Neural crest cell (in vitro differentiated cells): ENCODE results near the gene LCA5. TPM values are rescaled to one million over a fixed set of nuclear protein-coding genes. Genes with fewer than 3 reads are reported as not detected.
A peak's percentile ranks its signal among the peaks of the same experiment; 100 is the strongest.

Experiments
- DNase-seq: peaks from one replicate; pipeline ENCODE4 v3.0.0; 2021; ENCODE audit warnings: low read depth, mixed read lengths, low spot score
- H3K27ac Mint-ChIP-seq: one replicate; pipeline ENCODE4 v1.8.0; 2021; ENCODE audit warnings: mild to moderate bottlenecking, mixed read lengths; ENCODE audit not compliant: unreplicated experiment
- H3K27me3 Mint-ChIP-seq: 2 replicates; pipeline ENCODE4 v1.8.0; 2021; ENCODE audit warnings: low read depth, mild to moderate bottlenecking, mixed read lengths
- H3K36me3 Mint-ChIP-seq: 2 replicates; pipeline ENCODE4 v1.8.0; 2021; ENCODE audit warnings: low read depth, mild to moderate bottlenecking, mixed read lengths
- H3K4me1 Mint-ChIP-seq: 2 replicates; pipeline ENCODE4 v1.8.0; 2021; ENCODE audit warnings: mixed read lengths
- H3K4me3 Mint-ChIP-seq: one replicate; pipeline ENCODE4 v1.8.0; 2021; ENCODE audit warnings: mild to moderate bottlenecking, mixed read lengths
- H3K9me3 Mint-ChIP-seq: 2 replicates; pipeline ENCODE4 v1.8.0; 2021; ENCODE audit warnings: mixed read lengths
- total RNA-seq: library from RNA; stranded (reverse); gene quantifications from 2 replicates; pipeline ENCODE4 v1.2.1, GENCODE V29; 2021
- TF ChIP-seq, protein P1 (sequence below): fragments of 200-600 bp; sonication (generic); conservative IDR thresholded peaks from 2 replicates; pipeline ENCODE4 v1.5.0; 2021; ENCODE audit warnings: antibody characterized with exemption, mild to moderate bottlenecking

LCA5 gene
- total RNA-seq, 1 donor from 2014 or later: 4.6 TPM

GRCh38 chr6:79469376-79470246 is 67.6 kb downstream of the LCA5 start:
- TF ChIP-seq, protein P1, sequence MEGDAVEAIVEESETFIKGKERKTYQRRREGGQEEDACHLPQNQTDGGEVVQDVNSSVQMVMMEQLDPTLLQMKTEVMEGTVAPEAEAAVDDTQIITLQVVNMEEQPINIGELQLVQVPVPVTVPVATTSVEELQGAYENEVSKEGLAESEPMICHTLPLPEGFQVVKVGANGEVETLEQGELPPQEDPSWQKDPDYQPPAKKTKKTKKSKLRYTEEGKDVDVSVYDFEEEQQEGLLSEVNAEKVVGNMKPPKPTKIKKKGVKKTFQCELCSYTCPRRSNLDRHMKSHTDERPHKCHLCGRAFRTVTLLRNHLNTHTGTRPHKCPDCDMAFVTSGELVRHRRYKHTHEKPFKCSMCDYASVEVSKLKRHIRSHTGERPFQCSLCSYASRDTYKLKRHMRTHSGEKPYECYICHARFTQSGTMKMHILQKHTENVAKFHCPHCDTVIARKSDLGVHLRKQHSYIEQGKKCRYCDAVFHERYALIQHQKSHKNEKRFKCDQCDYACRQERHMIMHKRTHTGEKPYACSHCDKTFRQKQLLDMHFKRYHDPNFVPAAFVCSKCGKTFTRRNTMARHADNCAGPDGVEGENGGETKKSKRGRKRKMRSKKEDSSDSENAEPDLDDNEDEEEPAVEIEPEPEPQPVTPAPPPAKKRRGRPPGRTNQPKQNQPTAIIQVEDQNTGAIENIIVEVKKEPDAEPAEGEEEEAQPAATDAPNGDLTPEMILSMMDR: no peak
- H3K36me3 Mint-ChIP-seq: no peaks in the 10 kb centered on the region
- no peak for DNase-seq
- no peaks in the 10 kb centered on the region for H3K27me3 Mint-ChIP-seq
- no peak overlapping the region for H3K27ac Mint-ChIP-seq
- H3K4me1 Mint-ChIP-seq: no peaks in the 10 kb centered on the region
- H3K9me3 Mint-ChIP-seq: no peaks in the 10 kb centered on the region
- H3K4me3 Mint-ChIP-seq: no peak overlapping the region

- no peaks in the 10 kb centered on the region for H3K36me3 Mint-ChIP-seq
- TF ChIP-seq, protein P1: no peak
- H3K27me3 Mint-ChIP-seq: no peaks in the 10 kb centered on the region
- H3K4me3 Mint-ChIP-seq: no peak overlapping the region
- H3K9me3 Mint-ChIP-seq: no peaks in the 10 kb centered on the region
- DNase-seq: no peak
- peaks cover 4% of the 10 kb centered on the region for H3K4me1 Mint-ChIP-seq
- H3K27ac Mint-ChIP-seq: no peak overlapping the region
Observed at GRCh38 chr6:79468587-79468986, 68.6 kb downstream of the LCA5 start.

DNA sequence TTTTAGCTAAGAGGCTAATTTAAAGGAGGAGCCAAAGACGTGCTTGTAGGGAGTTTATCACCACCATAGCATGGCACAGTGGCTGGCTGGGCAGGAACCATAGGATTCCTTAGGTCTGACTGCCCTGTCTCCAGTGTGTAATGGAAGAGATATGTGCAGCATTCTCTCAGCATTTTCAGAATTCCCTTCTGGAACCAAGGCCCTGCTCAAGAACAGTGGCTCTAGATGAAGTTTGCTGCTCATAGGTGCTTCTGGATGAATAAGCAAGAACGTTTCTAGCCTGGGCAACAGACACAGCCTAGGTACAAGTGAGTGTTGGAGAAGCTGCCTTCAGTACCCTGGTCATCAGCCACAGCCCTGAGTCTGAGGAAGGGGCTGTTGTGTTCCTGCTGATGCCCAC is 69.1 kb downstream of the LCA5 start:
- TF ChIP-seq, protein P1: no peak
- Mint-ChIP-seq H3K4me3 (no peak overlapping the region), H3K9me3 (no peaks in the 10 kb centered on the region), H3K36me3 (no peaks in the 10 kb centered on the region), H3K4me1 (peaks cover 7% of the 10 kb centered on the region), H3K27me3 (no peaks in the 10 kb centered on the region), H3K27ac (no peak overlapping the region)
- DNase-seq: no peak

GRCh38 chr6:79467716-79468115 is 69.5 kb downstream of the LCA5 start:
- no peak for DNase-seq
- no peaks in the 10 kb centered on the region for H3K9me3 Mint-ChIP-seq
- H3K4me1 Mint-ChIP-seq: peaks cover 7% of the 10 kb centered on the region
- H3K36me3 Mint-ChIP-seq: no peaks in the 10 kb centered on the region
- H3K4me3 Mint-ChIP-seq: no peak overlapping the region
- no peak overlapping the region for H3K27ac Mint-ChIP-seq
- TF ChIP-seq, protein P1: no peak
- H3K27me3 Mint-ChIP-seq: no peaks in the 10 kb centered on the region

GRCh38 chr6:79466207-79466834 is 70.9 kb downstream of the LCA5 start:
- H3K27ac Mint-ChIP-seq: no peak overlapping the region
- H3K36me3 Mint-ChIP-seq: no peaks in the 10 kb centered on the region
- H3K4me1 Mint-ChIP-seq: peaks cover 11% of the 10 kb centered on the region
- no peaks in the 10 kb centered on the region for H3K27me3 Mint-ChIP-seq
- DNase-seq: no peak
- TF ChIP-seq, protein P1: peak; percentile 77
- H3K9me3 Mint-ChIP-seq: no peaks in the 10 kb centered on the region
- H3K4me3 Mint-ChIP-seq: no peak overlapping the region
